HG02943 (cell line): ENCODE data around the gene CCND2.

Experiments used
- ATAC-seq: cut with Tn5 transposase; IDR thresholded peaks from one replicate; pipeline ENCODE4 v1.9.1; 2021; ENCODE audit warnings: mild to moderate bottlenecking, low read depth, moderate library complexity; ENCODE audit not compliant: unreplicated experiment

Gene CCND2

GRCh38 chr12:4256043-4256826 lies 17.3 kb upstream of the CCND2 start:
- ATAC-seq: no peak

GRCh38 chr12:4257442-4257841 lies 16.1 kb upstream of the CCND2 start:
- ATAC-seq: no peak

- no peak for ATAC-seq
Observed at GRCh38 chr12:4259099-4259498, 14.5 kb upstream of the CCND2 start.

- no peak for ATAC-seq
Observed at GRCh38 chr12:4261655-4262054, 11.9 kb upstream of the CCND2 start.

GRCh38 chr12:4265280-4265679 lies 8.3 kb upstream of the CCND2 start:
- ATAC-seq: no peak

- ATAC-seq: no peak
Observed at GRCh38 chr12:4266990-4267389, 6.6 kb upstream of the CCND2 start.

GRCh38 chr12:4267704-4268328 lies 5.7 kb upstream of the CCND2 start:
- no peak for ATAC-seq

- ATAC-seq: no peak
Observed at GRCh38 chr12:4268329-4269181, 5.0 kb upstream of the CCND2 start.

- no peak for ATAC-seq
Observed at GRCh38 chr12:4269279-4269991, 4.1 kb upstream of the CCND2 start.

- no peak for ATAC-seq
Observed at GRCh38 chr12:4270016-4270830, 3.3 kb upstream of the CCND2 start.

GRCh38 chr12:4270831-4271716 lies 2.5 kb upstream of the CCND2 start:
- no peak for ATAC-seq

GRCh38 chr12:4271717-4272423 lies 1.7 kb upstream of the CCND2 start:
- ATAC-seq: peak; percentile 44

GRCh38 chr12:4272424-4273272 lies 914 bp upstream of the CCND2 start:
- ATAC-seq: peak; percentile 1

GRCh38 chr12:4273273-4273651 lies 300 bp upstream of the CCND2 start:
- ATAC-seq: no peak

GRCh38 chr12:4274396-4275015 lies 944 bp downstream of the CCND2 start:
- no peak for ATAC-seq

- no peak for ATAC-seq
Observed at GRCh38 chr12:4275016-4275869, 1.7 kb downstream of the CCND2 start.
